Urinary bladder (tissue), 4 donors: ENCODE measurements around the gene KCNK13. TPM values are rescaled to one million over a fixed set of nuclear protein-coding genes. Genes with fewer than 3 reads are reported as not detected.
A peak's percentile ranks its signal among the peaks of the same experiment; 100 is the strongest.

Experiments
- DNase-seq: peaks from one replicate; pipeline ENCODE4 v3.0.0-alpha.2; 2015; ENCODE audit errors: extremely low spot score
- H3K27ac ChIP-seq: one replicate; pipeline ENCODE4 v1.5.1; 2013; ENCODE audit warnings: low read depth, mild to moderate bottlenecking, moderate library complexity
- H3K36me3 ChIP-seq: one replicate; pipeline ENCODE4 v1.6.1; 2013; ENCODE audit warnings: mild to moderate bottlenecking, moderate library complexity; ENCODE audit not compliant: insufficient read depth
- H3K4me1 ChIP-seq: one replicate; pipeline ENCODE4 v1.6.1; 2013; ENCODE audit warnings: mild to moderate bottlenecking, moderate library complexity; ENCODE audit not compliant: insufficient read depth
- H3K4me3 ChIP-seq: one replicate; pipeline ENCODE4 v1.5.1; 2013; ENCODE audit warnings: low read depth, low read length
- WGBS: extraction: QIAGEN DNeasy Blood & Tissue Kit; methylation state at CpG from one replicate; pipeline ENCODE4 v1.1.7; 2013; 5-methylcytosine and 5-hydroxymethylcytosine counted together
- polyA plus RNA-seq: library from polyadenylated mRNA; stranded (reverse); fragments of 200-250 nt; gene quantifications from one replicate; pipeline ENCODE4 v1.2.3, GENCODE V29; 2013
- total RNA-seq: library from RNA; depleted of rRNA; stranded (reverse); fragments of >200 nt; gene quantifications from one replicate; pipeline ENCODE4 v1.2.3, GENCODE V29; 2014
- donor health status: healthy with polysubstance abuse.
- donor health status: healthy.

Gene KCNK13
- total and polyA plus RNA-seq, 2 donors, result 0.19 to 0.32 TPM

- Histone ChIP-seq H3K36me3 (no peaks in the 10 kb centered on the region), H3K4me3 (no peak overlapping the region), H3K27ac (no peak overlapping the region), H3K4me1 (no peaks in the 10 kb centered on the region)
- WGBS, result 69% methylated on average over 3 of the region's 3 CpGs
- no peak for DNase-seq
Observed at GRCh38 chr14:90049390-90049789, 12.4 kb upstream of the KCNK13 start.

GRCh38 chr14:90050271-90050670 lies 11.5 kb upstream of the KCNK13 start:
- Histone ChIP-seq H3K4me3 (no peak overlapping the region), H3K27ac (no peak overlapping the region)
- WGBS, result 95% methylated on average over 4 of the region's 4 CpGs

GRCh38 chr14:90053044-90053443 lies 8.8 kb upstream of the KCNK13 start:
- Histone ChIP-seq H3K4me1 (no peaks in the 10 kb centered on the region), H3K36me3 (no peaks in the 10 kb centered on the region), H3K4me3 (no peak overlapping the region), H3K27ac (no peak overlapping the region)
- no peak for DNase-seq
- WGBS, result 59% methylated on average over 2 of the region's 2 CpGs

More at GRCh38 chr14:90050271-90050670, 11.5 kb upstream of the KCNK13 start:
- no peak for DNase-seq
- no peaks in the 10 kb centered on the region for H3K4me1 ChIP-seq
- no peaks in the 10 kb centered on the region for H3K36me3 ChIP-seq

GRCh38 chr14:90054803-90055202 lies 7.0 kb upstream of the KCNK13 start:
- DNase-seq, result no peak
- Histone ChIP-seq H3K27ac (no peak overlapping the region), H3K4me1 (no peaks in the 10 kb centered on the region), H3K36me3 (no peaks in the 10 kb centered on the region), H3K4me3 (no peak overlapping the region)
- 54% methylated on average over 1 of the region's 1 CpG for WGBS

- H3K4me3 ChIP-seq, result no peak overlapping the region
- DNase-seq, result no peak
- no peak overlapping the region for H3K27ac ChIP-seq
- H3K4me1 ChIP-seq, result no peaks in the 10 kb centered on the region
- no peaks in the 10 kb centered on the region for H3K36me3 ChIP-seq
- 46% methylated on average over 8 of the region's 8 CpGs for WGBS
Observed at GRCh38 chr14:90056826-90057225, 5.0 kb upstream of the KCNK13 start.

GRCh38 chr14:90058876-90059458 lies 2.8 kb upstream of the KCNK13 start:
- H3K4me1 ChIP-seq, result no peaks in the 10 kb centered on the region
- H3K36me3 ChIP-seq, result no peaks in the 10 kb centered on the region
- no peak for DNase-seq
- no peak overlapping the region for H3K27ac ChIP-seq
- 90% methylated on average over 7 of the region's 7 CpGs for WGBS
- no peak overlapping the region for H3K4me3 ChIP-seq

- H3K4me3 ChIP-seq, result peak overlapping the region; percentile 48
- no peak overlapping the region for H3K27ac ChIP-seq
- no peaks in the 10 kb centered on the region for H3K4me1 ChIP-seq
- no peak for DNase-seq
- H3K36me3 ChIP-seq, result no peaks in the 10 kb centered on the region
- WGBS, result under 1% methylated on average over 80 of the region's 80 CpGs
Observed at GRCh38 chr14:90060312-90060964, 1.4 kb upstream of the KCNK13 start.

- H3K4me3 ChIP-seq, result peak overlapping the region; percentile 48
- H3K36me3 ChIP-seq, result no peaks in the 10 kb centered on the region
- 1% methylated on average over 60 of the region's 60 CpGs for WGBS
- H3K27ac ChIP-seq, result no peak overlapping the region
- no peak for DNase-seq
- H3K4me1 ChIP-seq, result no peaks in the 10 kb centered on the region
Observed at GRCh38 chr14:90060965-90061684, 669 bp upstream of the KCNK13 start.

- WGBS, result under 1% methylated on average over 63 of the region's 63 CpGs
- H3K4me3 ChIP-seq, result peak overlapping the region; percentile 48
- H3K27ac ChIP-seq, result no peak overlapping the region
- no peaks in the 10 kb centered on the region for H3K36me3 ChIP-seq
- no peak for DNase-seq
- H3K4me1 ChIP-seq, result no peaks in the 10 kb centered on the region
Observed at GRCh38 chr14:90062127-90062794, 467 bp downstream of the KCNK13 start.

GRCh38 chr14:90062822-90063539 lies 1.2 kb downstream of the KCNK13 start:
- Histone ChIP-seq H3K27ac (no peak overlapping the region), H3K4me1 (no peaks in the 10 kb centered on the region), H3K36me3 (no peaks in the 10 kb centered on the region), H3K4me3 (no peak overlapping the region)
- DNase-seq, result no peak
- 27% methylated on average over 11 of the region's 11 CpGs for WGBS

GRCh38 chr14:90072350-90072749 lies 10.6 kb downstream of the KCNK13 start:
- DNase-seq, result no peak
- whole genome bisulfite sequencing, result 63% methylated on average over 6 of the region's 6 CpGs

GRCh38 chr14:90079576-90079975 lies 17.8 kb downstream of the KCNK13 start:
- no peaks in the 10 kb centered on the region for H3K4me1 ChIP-seq
- 64% methylated on average over 2 of the region's 2 CpGs for WGBS
- H3K4me3 ChIP-seq, result no peak overlapping the region
- no peak overlapping the region for H3K27ac ChIP-seq
- H3K36me3 ChIP-seq, result no peaks in the 10 kb centered on the region
- DNase-seq, result no peak

More at GRCh38 chr14:90072350-90072749, 10.6 kb downstream of the KCNK13 start:
- Histone ChIP-seq H3K27ac (no peak overlapping the region), H3K4me1 (no peaks in the 10 kb centered on the region), H3K4me3 (no peak overlapping the region), H3K36me3 (no peaks in the 10 kb centered on the region)

GRCh38 chr14:90087433-90087832 lies 25.6 kb downstream of the KCNK13 start:
- no peak for DNase-seq
- Histone ChIP-seq H3K36me3 (no peaks in the 10 kb centered on the region), H3K4me1 (no peaks in the 10 kb centered on the region), H3K4me3 (no peak overlapping the region), H3K27ac (no peak overlapping the region)
- WGBS, result 76% methylated on average over 6 of the region's 6 CpGs
